HG03095 (cell line): ENCODE results near the gene MC5R.
"Not testable (repeated sequence)": the region's sequence is repeated elsewhere in the genome, so short reads cannot be mapped to it uniquely, and the experiment has no call there.

Experiments
- ATAC-seq: cut with Tn5 transposase; IDR thresholded peaks from one replicate; pipeline ENCODE4 v1.9.1; 2021; ENCODE audit warnings: moderate library complexity; ENCODE audit not compliant: unreplicated experiment

MC5R gene

GRCh38 chr18:13836559-13836958 lies 12.6 kb downstream of the MC5R start:
- ATAC-seq: no peak

- ATAC-seq: no peak
These were observed 25.8 kb downstream of the MC5R start for GRCh38 chr18:13849791-13850190.

DNA sequence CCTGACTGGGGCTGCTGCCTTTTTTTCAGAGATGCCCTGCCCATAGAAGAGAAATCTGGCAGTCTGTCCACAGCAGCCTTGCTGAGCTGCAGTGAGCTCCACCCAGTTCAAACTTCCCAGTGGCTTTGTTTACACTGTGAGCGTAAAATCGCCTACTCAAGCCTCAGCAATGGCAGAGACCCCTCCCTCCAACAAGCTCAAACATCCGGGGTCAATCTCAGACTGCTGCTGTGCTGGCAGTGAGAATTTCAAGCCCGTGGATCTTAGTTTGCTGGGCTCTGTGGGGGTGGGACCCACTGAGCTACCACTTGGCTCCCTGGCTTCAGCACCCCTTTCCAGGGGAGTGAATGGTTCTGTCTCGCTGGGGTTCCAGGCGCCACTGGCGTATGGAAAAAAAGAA lies 38.9 kb downstream of the MC5R start:
- not testable (repeated sequence) for ATAC-seq

DNA sequence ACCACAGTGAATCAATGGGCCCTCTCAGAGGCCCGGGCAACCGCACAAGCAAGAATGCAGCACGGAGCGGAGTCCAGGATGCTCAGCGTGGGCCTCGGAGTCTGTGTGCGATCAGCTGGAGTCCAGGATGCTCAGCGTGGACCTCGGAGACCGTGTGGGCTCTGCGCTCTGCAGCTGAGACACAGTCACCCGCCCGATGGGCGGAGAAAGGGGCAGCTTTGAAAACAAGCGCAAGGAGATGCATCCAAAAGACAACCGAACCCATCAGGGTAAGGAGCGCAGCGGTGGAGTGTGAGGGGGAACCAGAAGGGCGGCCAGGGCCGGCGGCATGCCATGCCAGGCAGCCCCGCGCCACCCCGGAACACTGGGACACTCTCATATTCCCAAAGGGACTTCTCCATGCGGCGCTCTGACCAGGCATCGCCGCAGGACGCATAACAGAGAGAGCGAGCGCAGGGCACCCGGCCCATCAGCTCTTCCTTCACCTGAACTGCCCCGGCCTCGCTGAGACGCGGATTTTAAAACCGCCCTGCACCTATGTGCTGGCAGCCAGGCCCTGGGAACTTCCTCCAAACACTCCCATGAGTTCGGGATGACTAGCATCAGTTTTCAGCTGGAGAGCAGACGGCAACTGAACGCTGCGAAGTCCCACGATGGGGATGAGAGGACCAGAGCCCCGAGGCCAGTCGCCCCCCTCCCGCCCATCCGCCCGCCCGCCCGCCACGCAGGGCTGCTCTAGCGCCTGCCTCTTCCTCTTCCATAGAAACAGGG lies 44.7 kb downstream of the MC5R start:
- no peak for ATAC-seq

DNA sequence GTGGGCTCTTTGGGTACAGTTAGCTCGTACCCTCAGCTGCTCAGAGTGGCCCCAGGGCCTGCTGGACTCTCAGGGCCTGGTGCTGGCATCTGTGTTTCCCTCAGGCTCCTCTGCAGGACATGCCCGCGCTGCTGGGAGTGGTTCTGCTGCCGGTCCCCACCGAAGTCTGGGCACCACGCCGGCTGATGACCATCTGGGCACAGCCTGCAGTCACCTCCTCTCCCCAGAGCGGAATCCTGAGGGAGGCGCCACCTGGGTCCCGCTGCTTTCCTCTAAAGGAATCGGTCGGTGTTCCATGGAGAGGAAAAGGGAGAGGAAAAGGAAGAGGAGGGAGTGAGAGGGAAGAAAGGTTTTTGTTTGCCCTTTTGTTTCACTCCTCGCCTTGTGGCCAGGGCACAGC lies 47.8 kb downstream of the MC5R start:
- no peak for ATAC-seq

DNA sequence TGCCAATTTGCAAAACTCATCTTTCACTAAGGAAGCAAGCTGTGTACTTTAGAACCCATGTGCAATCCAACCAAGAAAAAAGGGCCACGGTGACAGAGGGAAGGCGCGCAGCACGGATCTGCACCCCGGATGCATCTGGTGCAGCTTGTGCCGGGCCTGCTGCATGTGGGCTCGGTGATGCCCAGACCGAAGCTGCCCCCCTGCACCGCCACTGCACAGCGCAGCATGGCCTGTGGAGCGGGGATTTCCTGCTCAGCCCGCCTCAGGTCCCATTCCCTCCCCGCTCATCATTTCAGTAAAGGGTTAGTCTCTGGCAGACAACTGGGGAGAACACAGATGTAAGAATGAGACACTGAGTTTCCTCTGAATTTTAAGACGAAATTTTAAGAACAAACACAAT lies 48.4 kb downstream of the MC5R start:
- no peak for ATAC-seq

DNA sequence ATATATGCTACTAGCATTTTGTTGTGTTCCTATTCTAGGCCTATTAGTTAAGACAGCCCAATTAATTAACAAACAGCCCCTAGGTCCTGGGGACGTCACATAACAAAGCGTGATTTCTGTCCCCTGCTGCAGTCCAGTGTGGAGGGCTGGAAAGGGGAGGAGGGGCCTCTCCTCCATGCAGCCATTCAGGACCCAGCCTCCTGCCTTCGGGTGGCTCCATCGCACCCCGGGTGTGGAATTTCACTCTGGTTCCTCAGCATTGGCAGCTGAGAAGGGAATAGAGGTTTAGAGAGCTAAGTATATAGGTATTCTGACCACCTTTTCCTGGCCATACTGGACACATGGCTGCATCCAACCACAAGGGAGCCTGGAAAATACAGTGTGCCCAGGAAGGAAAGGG lies 49.0 kb downstream of the MC5R start:
- no peak for ATAC-seq

DNA sequence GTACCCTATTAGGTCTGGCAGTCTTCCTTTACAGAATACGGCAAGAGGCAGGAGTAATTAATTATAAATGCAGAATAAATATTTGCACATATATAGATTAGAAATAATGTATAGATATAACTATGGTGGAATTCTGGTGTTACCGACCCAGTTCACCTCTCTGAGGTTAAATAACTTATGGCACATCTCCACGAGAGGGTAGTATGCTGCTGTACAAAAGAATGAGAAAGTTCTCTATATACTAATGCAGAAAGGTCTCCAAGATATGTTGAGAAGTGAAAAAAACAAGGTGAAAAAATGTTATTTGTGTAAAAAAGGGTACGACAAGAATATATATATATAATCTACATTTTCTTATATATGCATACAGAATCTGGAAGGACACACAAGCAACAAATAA lies 50.6 kb downstream of the MC5R start:
- ATAC-seq: no peak
